Prostate gland (tissue), 2 donors: ENCODE data around the gene TRAF3IP3.

Experiments
- POLR2A ChIP-seq: fragments of 450-650 bp; IDR thresholded peaks from one replicate; pipeline ENCODE4 v1.6.1; 2016; ENCODE audit warnings: antibody characterized with exemption, mild to moderate bottlenecking
- POLR2AphosphoS5 ChIP-seq: sonication (generic); formaldehyde crosslinking; IDR thresholded peaks from one replicate; pipeline ENCODE4 v1.6.1; 2017; ENCODE audit warnings: antibody characterized with exemption
- TF ChIP-seq, protein P1 (sequence below), 4 experiments: fragments of 200-600 bp in 2 of 4; fragments of 450-650 bp in 2 of 4; sonication (generic) in 2 of 4; IDR thresholded peaks; 1 replicate in 3 of 4; 2 replicates in 1 of 4; pipeline ENCODE4 v1.5.1; 2016 to 2019; ENCODE audit warnings: antibody characterized with exemption in 4 of 4, mild to moderate bottlenecking in 2 of 4, moderate library complexity in 2 of 4

DNA sequence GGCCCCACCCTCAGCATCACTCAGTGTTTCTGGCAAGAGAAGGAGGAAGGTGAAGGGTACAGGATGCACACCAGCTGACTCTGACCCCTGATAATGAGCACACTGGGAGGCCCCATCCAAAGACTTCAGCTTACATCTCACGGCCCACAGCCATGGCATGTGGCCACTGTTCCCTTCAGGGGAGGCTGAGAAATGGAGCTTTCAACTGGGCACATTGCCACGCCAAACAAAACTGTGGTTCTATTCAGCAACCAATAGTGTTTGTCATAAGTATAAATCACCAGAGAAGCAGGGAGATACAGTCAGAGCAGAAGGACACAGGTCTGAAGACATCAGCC is 12.7 kb upstream of the TRAF3IP3 start:
- TF ChIP-seq POLR2AphosphoS5 (no peak), POLR2A (no peak)
- TF ChIP-seq, protein P1, sequence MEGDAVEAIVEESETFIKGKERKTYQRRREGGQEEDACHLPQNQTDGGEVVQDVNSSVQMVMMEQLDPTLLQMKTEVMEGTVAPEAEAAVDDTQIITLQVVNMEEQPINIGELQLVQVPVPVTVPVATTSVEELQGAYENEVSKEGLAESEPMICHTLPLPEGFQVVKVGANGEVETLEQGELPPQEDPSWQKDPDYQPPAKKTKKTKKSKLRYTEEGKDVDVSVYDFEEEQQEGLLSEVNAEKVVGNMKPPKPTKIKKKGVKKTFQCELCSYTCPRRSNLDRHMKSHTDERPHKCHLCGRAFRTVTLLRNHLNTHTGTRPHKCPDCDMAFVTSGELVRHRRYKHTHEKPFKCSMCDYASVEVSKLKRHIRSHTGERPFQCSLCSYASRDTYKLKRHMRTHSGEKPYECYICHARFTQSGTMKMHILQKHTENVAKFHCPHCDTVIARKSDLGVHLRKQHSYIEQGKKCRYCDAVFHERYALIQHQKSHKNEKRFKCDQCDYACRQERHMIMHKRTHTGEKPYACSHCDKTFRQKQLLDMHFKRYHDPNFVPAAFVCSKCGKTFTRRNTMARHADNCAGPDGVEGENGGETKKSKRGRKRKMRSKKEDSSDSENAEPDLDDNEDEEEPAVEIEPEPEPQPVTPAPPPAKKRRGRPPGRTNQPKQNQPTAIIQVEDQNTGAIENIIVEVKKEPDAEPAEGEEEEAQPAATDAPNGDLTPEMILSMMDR (IDR thresholded peaks at IDR 0.05), result no peak
